Thyroid gland (tissue), 4 donors: ENCODE data around the gene CDPF1. TPM values are rescaled to one million over a fixed set of nuclear protein-coding genes. Genes with fewer than 3 reads are reported as not detected.
A peak's percentile ranks its signal among the peaks of the same experiment; 100 is the strongest.

ENCODE experiments used
- DNase-seq, 2 donors: peaks; one replicate each; pipeline ENCODE4 v3.0.0-alpha.2; 2019
- H3K27ac ChIP-seq, 3 donors: fragments of 200-600 bp; sonication (generic); 1 replicate in 2 of 3; 2 replicates in 1 of 3; pipeline ENCODE4 v1.5.1; 2016 to 2019; ENCODE audit warnings: mild to moderate bottlenecking in 1 of 3, moderate library complexity in 1 of 3
- H3K27me3 ChIP-seq: fragments of 200-600 bp; sonication (generic); one replicate; pipeline ENCODE4 v1.5.1; 2019
- H3K36me3 ChIP-seq, 2 donors: fragments of 200-600 bp; sonication (generic); one replicate each; pipeline ENCODE4 v1.5.1; 2016 to 2019
- H3K4me1 ChIP-seq, 2 donors: fragments of 200-600 bp; sonication (generic); one replicate each; pipeline ENCODE4 v1.5.1; 2017 to 2019
- H3K4me3 ChIP-seq, 3 donors: fragments of 200-600 bp; sonication (generic); replicated peaks in 1 of 3; 1 replicate in 2 of 3; 2 replicates in 1 of 3; pipeline ENCODE4 v1.5.1; 2016; ENCODE audit warnings: mild to moderate bottlenecking in 1 of 3
- H3K9me3 ChIP-seq: fragments of 200-600 bp; sonication (generic); one replicate; pipeline ENCODE4 v1.5.1; 2017
- POLR2A ChIP-seq, 2 donors: fragments of 450-650 bp; IDR thresholded peaks; one replicate each; pipeline ENCODE4 v1.6.1; 2017; ENCODE audit warnings: antibody characterized with exemption in 2 of 2, mild to moderate bottlenecking in 2 of 2, moderate library complexity in 1 of 2
- WGBS, 2 donors: methylation state at CpG; one replicate each; pipeline ENCODE4 v1.1.5; 2017; 5-methylcytosine and 5-hydroxymethylcytosine counted together
- intact Hi-C: fragments of 100-400 bp; cut with DNase I; formaldehyde crosslinking; loops from one replicate; pipeline ENCODE4 v1.15.1; 2023
- total RNA-seq, 4 donors: library from RNA; depleted of rRNA; stranded (reverse); fragments of >200 nt; gene quantifications; one replicate each; pipeline ENCODE4 v1.2.3, GENCODE V29; 2016
- TF ChIP-seq, protein P1 (sequence below), 6 experiments: fragments of 200-600 bp in 3 of 6; fragments of 450-650 bp in 3 of 6; sonication (generic) in 3 of 6; IDR thresholded peaks; one replicate each; pipeline ENCODE4 v1.5.1; 2016 to 2019; ENCODE audit warnings: antibody characterized with exemption in 6 of 6, mild to moderate bottlenecking in 2 of 6, inconsistent platforms in 1 of 6, moderate library complexity in 1 of 6

CDPF1 gene
- total RNA-seq, 4 donors from 2014 or later = 12.8 to 34.4 (median 16.4) TPM

DNA sequence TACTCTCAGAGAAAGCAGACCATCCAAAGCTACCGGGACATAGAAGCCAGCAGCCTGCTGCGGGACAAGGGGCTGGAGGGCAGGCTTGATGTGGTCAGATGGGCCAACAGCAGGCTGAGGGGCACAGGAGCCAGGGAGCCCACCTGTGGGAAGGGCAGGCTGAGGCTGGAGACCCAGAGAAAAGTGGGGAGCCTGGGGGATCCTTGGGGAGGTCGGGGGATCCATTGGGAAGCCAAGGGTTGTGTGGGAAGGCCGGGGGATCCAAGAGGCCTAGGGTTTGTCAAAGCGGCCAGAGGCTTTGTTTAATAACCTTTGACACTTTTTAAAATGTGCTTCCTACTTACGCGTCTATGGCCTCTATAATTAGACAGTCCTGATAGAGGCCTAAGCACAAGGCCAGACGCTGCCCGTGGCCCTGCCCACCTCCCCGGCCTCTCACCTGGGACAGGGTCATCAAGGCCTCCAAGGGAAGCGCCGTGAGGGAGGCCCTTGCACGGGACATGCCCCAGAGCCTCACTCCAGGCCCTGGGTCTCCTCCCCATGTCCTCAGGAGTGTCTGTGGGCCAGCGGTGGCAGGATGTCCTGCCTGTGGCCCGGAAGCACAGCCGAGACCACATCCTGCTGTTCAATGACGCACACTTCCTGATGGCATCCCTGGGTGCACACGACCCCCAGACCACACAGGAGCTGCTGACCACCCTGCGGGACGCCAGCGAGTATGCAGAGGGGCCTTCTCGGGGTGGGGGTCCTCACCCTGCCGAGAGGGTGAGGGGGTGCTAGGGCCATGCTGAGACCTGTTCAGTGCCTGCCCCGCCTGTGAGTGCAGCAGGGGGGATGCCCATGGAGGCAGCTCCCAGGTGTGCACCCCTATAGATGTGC is 38.0 kb upstream of the CDPF1 start:
- Histone ChIP-seq H3K4me3 (no peak overlapping the region), H3K36me3 (peaks cover 18 to 34% of the 10 kb centered on the region in 2 donors), H3K27me3 (no peaks in the 10 kb centered on the region), H3K27ac (peak overlapping the region in 2 of 3 donors; percentile 16 to 41), H3K9me3 (no peaks in the 10 kb centered on the region), H3K4me1 (no peaks in the 10 kb centered on the region)
- intact Hi-C loops = no loop called here
- DNase-seq = peak in 1 of 2 donors; percentile 22
- TF ChIP-seq, protein P1, sequence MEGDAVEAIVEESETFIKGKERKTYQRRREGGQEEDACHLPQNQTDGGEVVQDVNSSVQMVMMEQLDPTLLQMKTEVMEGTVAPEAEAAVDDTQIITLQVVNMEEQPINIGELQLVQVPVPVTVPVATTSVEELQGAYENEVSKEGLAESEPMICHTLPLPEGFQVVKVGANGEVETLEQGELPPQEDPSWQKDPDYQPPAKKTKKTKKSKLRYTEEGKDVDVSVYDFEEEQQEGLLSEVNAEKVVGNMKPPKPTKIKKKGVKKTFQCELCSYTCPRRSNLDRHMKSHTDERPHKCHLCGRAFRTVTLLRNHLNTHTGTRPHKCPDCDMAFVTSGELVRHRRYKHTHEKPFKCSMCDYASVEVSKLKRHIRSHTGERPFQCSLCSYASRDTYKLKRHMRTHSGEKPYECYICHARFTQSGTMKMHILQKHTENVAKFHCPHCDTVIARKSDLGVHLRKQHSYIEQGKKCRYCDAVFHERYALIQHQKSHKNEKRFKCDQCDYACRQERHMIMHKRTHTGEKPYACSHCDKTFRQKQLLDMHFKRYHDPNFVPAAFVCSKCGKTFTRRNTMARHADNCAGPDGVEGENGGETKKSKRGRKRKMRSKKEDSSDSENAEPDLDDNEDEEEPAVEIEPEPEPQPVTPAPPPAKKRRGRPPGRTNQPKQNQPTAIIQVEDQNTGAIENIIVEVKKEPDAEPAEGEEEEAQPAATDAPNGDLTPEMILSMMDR (IDR thresholded peaks at IDR 0.05) = no peak
- no peak for TF ChIP-seq POLR2A (IDR thresholded peaks at IDR 0.05)
- WGBS, 2 donors = 73 to 79% methylated on average over 14 to 24 of the region's 24 CpGs

DNA sequence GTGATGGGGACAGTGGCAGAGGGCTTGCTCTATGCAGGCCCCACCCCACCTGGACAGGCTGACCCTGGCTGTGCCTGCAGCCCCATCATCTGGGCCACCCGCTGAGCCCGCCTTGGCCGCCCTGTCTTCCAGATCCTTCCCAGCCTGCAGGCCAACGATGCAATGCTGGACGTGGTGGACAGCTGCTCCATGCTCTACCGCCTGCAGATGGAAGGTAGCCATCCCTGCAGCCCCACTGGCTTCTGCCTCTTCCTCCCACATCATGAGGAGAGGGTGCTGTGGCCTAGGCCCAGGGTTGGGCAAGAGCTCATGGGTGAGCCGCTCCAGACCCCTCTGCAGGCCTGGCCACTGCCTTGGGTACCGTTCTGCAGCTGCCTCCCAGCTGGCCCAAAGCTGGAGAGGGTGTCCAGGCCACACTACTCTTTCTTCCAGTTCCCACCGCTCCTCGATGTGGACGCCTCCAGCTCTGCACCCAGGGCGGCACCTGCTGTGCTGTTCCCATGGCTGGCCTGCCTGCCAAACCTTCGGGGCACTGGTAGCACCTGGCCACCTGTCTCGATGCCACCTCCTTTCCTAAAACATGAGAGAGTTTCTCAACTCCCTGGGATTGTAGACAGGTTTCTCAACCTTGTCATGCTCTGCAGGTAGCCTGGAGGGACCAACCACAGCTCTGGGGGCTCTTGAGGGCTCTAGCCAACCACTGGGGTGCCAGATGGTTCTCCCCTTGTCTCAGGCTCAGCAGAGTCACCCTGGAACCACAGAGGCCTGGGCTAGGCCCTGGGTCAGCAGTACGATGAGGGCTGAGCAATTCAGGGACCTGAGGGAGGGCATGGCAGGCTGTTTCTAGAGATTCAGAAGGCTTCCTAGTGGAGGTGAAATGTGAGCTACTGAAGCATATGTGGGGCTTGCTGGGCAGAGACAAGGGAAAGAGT is 37.1 kb upstream of the CDPF1 start:
- no peak for TF ChIP-seq POLR2A (IDR thresholded peaks at IDR 0.05)
- TF ChIP-seq, protein P1 (IDR thresholded peaks at IDR 0.05) = no peak
- peak overlapping the region in 2 of 3 donors; percentile 16 to 41 for H3K27ac ChIP-seq
- WGBS, 2 donors = 93% methylated on average over 6 to 12 of the region's 15 CpGs
- no peaks in the 10 kb centered on the region for H3K27me3 ChIP-seq
- DNase-seq = no peak
- no peaks in the 10 kb centered on the region for H3K9me3 ChIP-seq
- intact Hi-C loops = no loop called here
- no peak overlapping the region for H3K4me3 ChIP-seq
- H3K4me1 ChIP-seq = no peaks in the 10 kb centered on the region
- peaks cover 12 to 29% of the 10 kb centered on the region in 2 donors for H3K36me3 ChIP-seq

DNA sequence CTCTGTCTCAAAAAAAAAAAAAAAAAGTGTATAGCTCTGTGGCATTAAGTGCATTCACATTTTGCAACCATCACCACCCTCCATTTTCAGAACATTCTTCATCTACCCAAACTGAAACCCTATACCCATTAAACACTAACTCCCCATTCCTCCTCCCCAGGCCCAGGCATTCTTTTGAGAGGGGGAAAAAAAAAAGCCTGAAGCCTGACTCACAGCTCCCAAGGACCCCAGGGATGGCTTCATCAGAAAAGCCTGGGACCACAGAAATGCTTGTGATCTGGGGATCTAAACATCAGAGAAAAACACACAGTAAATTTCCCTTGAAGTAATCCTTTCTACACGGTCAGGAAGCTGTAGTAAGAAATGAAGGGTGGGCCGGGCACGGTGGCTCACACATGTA is 35.9 kb upstream of the CDPF1 start:
- intact Hi-C loops = no loop called here
- Histone ChIP-seq H3K4me3 (no peak overlapping the region), H3K4me1 (no peaks in the 10 kb centered on the region), H3K27ac (no peak overlapping the region), H3K27me3 (no peaks in the 10 kb centered on the region), H3K9me3 (no peaks in the 10 kb centered on the region), H3K36me3 (peaks cover 12 to 35% of the 10 kb centered on the region in 2 donors)
- TF ChIP-seq, protein P1 (IDR thresholded peaks at IDR 0.05) = no peak
- TF ChIP-seq POLR2A (IDR thresholded peaks at IDR 0.05) = no peak
- DNase-seq = no peak
- 91 to 95% methylated on average over 3 of the region's 3 CpGs for WGBS, 2 donors

DNA sequence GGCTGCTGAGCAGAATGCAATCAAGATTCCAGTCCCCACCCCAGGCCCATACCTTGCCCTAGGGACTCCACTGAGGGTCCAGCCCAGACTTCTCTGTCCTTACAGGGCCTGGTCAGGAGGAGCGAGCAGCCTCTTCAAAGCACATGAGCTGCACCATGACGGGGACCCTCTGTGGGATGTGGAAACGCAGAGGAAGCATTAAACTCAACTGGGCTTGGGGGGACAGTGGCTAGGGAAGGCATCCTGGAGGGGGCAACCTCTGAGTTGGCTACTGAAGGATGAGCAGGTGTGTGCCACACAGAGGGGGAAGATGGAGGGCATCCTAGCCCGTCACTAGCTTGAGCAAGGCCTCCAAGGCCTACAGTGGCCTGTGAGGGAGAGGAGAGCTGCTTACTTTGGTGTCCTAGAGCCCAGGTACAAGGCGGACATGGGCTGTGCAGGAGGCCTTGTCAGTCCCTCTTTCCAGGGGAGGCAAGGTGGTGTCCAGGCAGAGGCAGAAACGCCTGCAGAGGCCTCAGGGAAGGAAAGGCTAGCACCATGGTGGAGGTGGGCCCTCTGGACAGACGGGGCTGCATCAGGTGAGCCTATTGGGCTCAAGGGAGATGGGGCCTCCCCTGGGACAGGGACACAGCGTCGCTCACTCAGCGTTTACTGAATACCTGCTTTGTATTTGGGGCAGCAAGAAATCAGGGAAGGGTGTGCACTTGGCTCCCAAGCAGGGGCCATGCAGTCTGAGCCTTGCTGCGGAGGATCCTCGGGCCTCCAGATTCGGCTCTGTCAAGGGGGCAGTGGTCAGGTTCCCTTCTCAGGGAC is 32.0 kb upstream of the CDPF1 start:
- Histone ChIP-seq H3K9me3 (no peaks in the 10 kb centered on the region), H3K27me3 (no peaks in the 10 kb centered on the region), H3K27ac (no peak overlapping the region), H3K4me3 (no peak overlapping the region), H3K4me1 (no peaks in the 10 kb centered on the region), H3K36me3 (peaks cover 28 to 58% of the 10 kb centered on the region in 2 donors)
- intact Hi-C loops = no loop called here
- no peak for TF ChIP-seq POLR2A (IDR thresholded peaks at IDR 0.05)
- TF ChIP-seq, protein P1 (IDR thresholded peaks at IDR 0.05) = no peak
- DNase-seq = no peak
- 94 to 97% methylated on average over 12 to 13 of the region's 13 CpGs for WGBS, 2 donors
